Panc1 (cell line): Measurements from ENCODE around the gene TEKT2.

Source experiments
- CTCF ChIP-seq: fragments of 450-650 bp; IDR thresholded peaks from 2 replicates; pipeline ENCODE4 v1.5.1; 2017; ENCODE audit warnings: mild to moderate bottlenecking
- POLR2AphosphoS5 ChIP-seq: IDR thresholded peaks from 2 replicates; pipeline ENCODE4 v1.6.1; 2012; ENCODE audit warnings: mild to moderate bottlenecking, low read depth, low read length, moderate library complexity
- SIN3A ChIP-seq: IDR thresholded peaks from 2 replicates; pipeline ENCODE4 v1.6.1; 2012; ENCODE audit warnings: low read depth, mild to moderate bottlenecking, low read length, moderate library complexity, borderline replicate concordance; ENCODE audit not compliant: insufficient read depth
- TCF7L2 ChIP-seq: IDR thresholded peaks from 2 replicates; pipeline ENCODE4 v1.6.1; 2011; ENCODE audit warnings: mild to moderate bottlenecking, low read depth, low read length, inconsistent platforms

GRCh38 chr1:36091141-36091540 is 7.2 kb downstream of the TEKT2 start:
- TF ChIP-seq CTCF (no peak), POLR2AphosphoS5 (no peak), SIN3A (no peak), TCF7L2 (no peak)
